MM.1S (cell line): ENCODE results near the gene PANK2.

ENCODE experiments used
- CTCF ChIP-seq: fragments of 300-600 bp; sonication (generic); IDR thresholded peaks from 2 replicates; pipeline ENCODE4 v1.5.1; 2016; ENCODE audit warnings: antibody characterized with exemption, low read length, mixed read lengths
- EZH2phosphoT487 ChIP-seq: fragments of 300-600 bp; sonication (generic); IDR thresholded peaks from 2 replicates; pipeline ENCODE4 v1.6.1; 2018; ENCODE audit warnings: antibody characterized with exemption, low read length

- TF ChIP-seq EZH2phosphoT487 (no peak), CTCF (no peak)
Observed at GRCh38 chr20:3929713-3930060, 40.5 kb downstream of the PANK2 start.
